ENCODE results near the gene SGCD. TPM values are rescaled to one million over a fixed set of nuclear protein-coding genes. Genes with fewer than 3 reads are reported as not detected.

SGCD gene
- total and polyA plus RNA-seq, 3 donors from 2014 or later = 2.8 to 6.1 (median 5.0) TPM

GRCh38 chr5:156420665-156421064 is 93.7 kb downstream of the SGCD start:
- Histone ChIP-seq H3K9me3 (no peaks in the 10 kb centered on the region), H3K36me3 (ENCODE audit: low read depth, missing control alignments) (no peaks in the 10 kb centered on the region), H3K27ac (no peak overlapping the region), H3K4me3 (no peak overlapping the region), H3K4me1 (no peaks in the 10 kb centered on the region), H3K27me3 (no peaks in the 10 kb centered on the region)
- 54 to 59% methylated on average over 1 of the region's 1 CpG for WGBS, 2 donors
- no peak for DNase-seq
- no peak for TF ChIP-seq POLR2A (IDR thresholded peaks at IDR 0.05)
- no peak for TF ChIP-seq CTCF (IDR thresholded peaks at IDR 0.05)
- intact Hi-C loops (cut with DNase I; ENCODE audit: low total_unique reads) = no loop called here

GRCh38 chr5:156421798-156422197 is 94.8 kb downstream of the SGCD start:
- H3K4me3 ChIP-seq = no peak overlapping the region
- no peak overlapping the region for H3K27ac ChIP-seq
- no peak for TF ChIP-seq CTCF (IDR thresholded peaks at IDR 0.05)
- no peak for TF ChIP-seq POLR2A (IDR thresholded peaks at IDR 0.05)
- WGBS, 2 donors = 86 to 90% methylated on average over 4 of the region's 4 CpGs
- no peaks in the 10 kb centered on the region for H3K36me3 ChIP-seq (ENCODE audit: low read depth, missing control alignments)
- no peaks in the 10 kb centered on the region for H3K4me1 ChIP-seq
- H3K9me3 ChIP-seq = no peaks in the 10 kb centered on the region
- H3K27me3 ChIP-seq = no peaks in the 10 kb centered on the region
- no peak for DNase-seq
- intact Hi-C loops (cut with DNase I; ENCODE audit: low total_unique reads) = no loop called here

- no peaks in the 10 kb centered on the region for H3K36me3 ChIP-seq (ENCODE audit: low read depth, missing control alignments)
- H3K4me3 ChIP-seq = no peak overlapping the region
- H3K27me3 ChIP-seq = no peaks in the 10 kb centered on the region
- WGBS, 2 donors = 59 to 88% methylated on average over 3 of the region's 3 CpGs
- no peak for TF ChIP-seq POLR2A (IDR thresholded peaks at IDR 0.05)
- no peak for TF ChIP-seq CTCF (IDR thresholded peaks at IDR 0.05)
- no peak for DNase-seq
- no peak overlapping the region for H3K27ac ChIP-seq
- intact Hi-C loops (cut with DNase I; ENCODE audit: low total_unique reads) = no loop called here
- H3K4me1 ChIP-seq = no peaks in the 10 kb centered on the region
- H3K9me3 ChIP-seq = no peaks in the 10 kb centered on the region
Observed at GRCh38 chr5:156423597-156423996, 96.6 kb downstream of the SGCD start.

- no peaks in the 10 kb centered on the region for H3K4me1 ChIP-seq
- H3K27ac ChIP-seq = no peak overlapping the region
- no peak for TF ChIP-seq POLR2A (IDR thresholded peaks at IDR 0.05)
- no peak for TF ChIP-seq CTCF (IDR thresholded peaks at IDR 0.05)
- 93% methylated on average over 4 of the region's 4 CpGs for WGBS, 2 donors
- intact Hi-C loops (cut with DNase I; ENCODE audit: low total_unique reads) = no loop called here
- no peak for DNase-seq
- no peak overlapping the region for H3K4me3 ChIP-seq
- no peaks in the 10 kb centered on the region for H3K27me3 ChIP-seq
- H3K9me3 ChIP-seq = no peaks in the 10 kb centered on the region
- H3K36me3 ChIP-seq (ENCODE audit: low read depth, missing control alignments) = no peaks in the 10 kb centered on the region
Observed at GRCh38 chr5:156427315-156427714, 100.4 kb downstream of the SGCD start.

- Histone ChIP-seq H3K9me3 (no peaks in the 10 kb centered on the region), H3K4me1 (no peaks in the 10 kb centered on the region), H3K4me3 (no peak overlapping the region), H3K36me3 (ENCODE audit: low read depth, missing control alignments) (no peaks in the 10 kb centered on the region), H3K27me3 (no peaks in the 10 kb centered on the region), H3K27ac (no peak overlapping the region)
- no peak for DNase-seq
- 88 to 96% methylated on average over 4 to 9 of the region's 9 CpGs for WGBS, 2 donors
- TF ChIP-seq CTCF (IDR thresholded peaks at IDR 0.05) (no peak), POLR2A (IDR thresholded peaks at IDR 0.05) (no peak)
- intact Hi-C loops (cut with DNase I; ENCODE audit: low total_unique reads) = no loop called here
Observed at GRCh38 chr5:156431956-156432829, 105.2 kb downstream of the SGCD start.
